ENCODE measurements around the gene EPHB2. TPM values are rescaled to one million over a fixed set of nuclear protein-coding genes. Genes with fewer than 3 reads are reported as not detected.

EPHB2 gene
- total RNA-seq, 2 experiments from 2014 or later = 0.08 TPM; not detected in 1

- no peak overlapping the region for H3K27ac Mint-ChIP-seq
- intact Hi-C loops (cut with DNase I, micrococcal nuclease) = no loop called here
Measured at GRCh38 chr1:22888320-22889075, 177.9 kb downstream of the EPHB2 start.

GRCh38 chr1:22889213-22889827, 178.7 kb downstream of the EPHB2 start:
- no peak for ATAC-seq (ENCODE audit: poor library complexity)
- Mint-ChIP-seq H3K4me1 (ENCODE audit: low read depth) (peaks cover 10% of the 10 kb centered on the region), H3K4me3 (no peak overlapping the region), H3K36me3 (ENCODE audit: low read depth) (no peaks in the 10 kb centered on the region), H3K27ac (no peak overlapping the region), H3K9me3 (no peaks in the 10 kb centered on the region), H3K27me3 (peaks cover 33% of the 10 kb centered on the region)
- H3K27me3 ChIP-seq (ENCODE audit: control insufficient read depth in 1 of 2, insufficient read depth in 2 of 2, low read length in 2 of 2) = peaks cover 0 to 6% of the 10 kb centered on the region in 2 experiments
- intact Hi-C loops (cut with DNase I, micrococcal nuclease) = no loop called here
- CTCF ChIA-PET = no interaction called here
- POLR2A ChIA-PET = no interaction called here
- peak in 2 of 14 experiments; percentile 10 for DNase-seq
- H3K27ac ChIP-seq (ENCODE audit: low read depth in 1 of 2, low read length in 2 of 2) = no peak overlapping the region
- H3K9me3 ChIP-seq (ENCODE audit: control insufficient read depth in 1 of 2, insufficient read depth in 1 of 2, low read length in 2 of 2) = no peaks in the 10 kb centered on the region
- H3K4me1 ChIP-seq (ENCODE audit: insufficient read depth, low read length) = peaks cover 12% of the 10 kb centered on the region
- TF ChIP-seq, protein P1, sequence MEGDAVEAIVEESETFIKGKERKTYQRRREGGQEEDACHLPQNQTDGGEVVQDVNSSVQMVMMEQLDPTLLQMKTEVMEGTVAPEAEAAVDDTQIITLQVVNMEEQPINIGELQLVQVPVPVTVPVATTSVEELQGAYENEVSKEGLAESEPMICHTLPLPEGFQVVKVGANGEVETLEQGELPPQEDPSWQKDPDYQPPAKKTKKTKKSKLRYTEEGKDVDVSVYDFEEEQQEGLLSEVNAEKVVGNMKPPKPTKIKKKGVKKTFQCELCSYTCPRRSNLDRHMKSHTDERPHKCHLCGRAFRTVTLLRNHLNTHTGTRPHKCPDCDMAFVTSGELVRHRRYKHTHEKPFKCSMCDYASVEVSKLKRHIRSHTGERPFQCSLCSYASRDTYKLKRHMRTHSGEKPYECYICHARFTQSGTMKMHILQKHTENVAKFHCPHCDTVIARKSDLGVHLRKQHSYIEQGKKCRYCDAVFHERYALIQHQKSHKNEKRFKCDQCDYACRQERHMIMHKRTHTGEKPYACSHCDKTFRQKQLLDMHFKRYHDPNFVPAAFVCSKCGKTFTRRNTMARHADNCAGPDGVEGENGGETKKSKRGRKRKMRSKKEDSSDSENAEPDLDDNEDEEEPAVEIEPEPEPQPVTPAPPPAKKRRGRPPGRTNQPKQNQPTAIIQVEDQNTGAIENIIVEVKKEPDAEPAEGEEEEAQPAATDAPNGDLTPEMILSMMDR (IDR thresholded peaks at IDR 0.05) = peak; percentile 28
- H3K4me3 ChIP-seq (ENCODE audit: low read length) = no peak overlapping the region
- H3K36me3 ChIP-seq (ENCODE audit: insufficient read depth, low read length) = no peaks in the 10 kb centered on the region

More at GRCh38 chr1:22888320-22889075, 177.9 kb downstream of the EPHB2 start:
- no peaks in the 10 kb centered on the region for H3K36me3 Mint-ChIP-seq (ENCODE audit: low read depth)
- ChIA-PET POLR2A (no interaction called here), CTCF (no interaction called here)
- H3K27ac ChIP-seq (ENCODE audit: low read depth in 1 of 2, low read length in 2 of 2) = no peak overlapping the region
- no peaks in the 10 kb centered on the region for H3K9me3 Mint-ChIP-seq
- H3K4me1 ChIP-seq (ENCODE audit: insufficient read depth, low read length) = peaks cover 12% of the 10 kb centered on the region
- H3K36me3 ChIP-seq (ENCODE audit: insufficient read depth, low read length) = no peaks in the 10 kb centered on the region
- TF ChIP-seq, protein P1 (IDR thresholded peaks at IDR 0.05) = no peak
- ATAC-seq (ENCODE audit: poor library complexity) (no peak), DNase-seq (no peak)
- H3K4me3 ChIP-seq (ENCODE audit: low read length) = no peak overlapping the region
- peaks cover 33% of the 10 kb centered on the region for H3K27me3 Mint-ChIP-seq
- peaks cover 0 to 6% of the 10 kb centered on the region in 2 experiments for H3K27me3 ChIP-seq (ENCODE audit: control insufficient read depth in 1 of 2, insufficient read depth in 2 of 2, low read length in 2 of 2)
- peaks cover 10% of the 10 kb centered on the region for H3K4me1 Mint-ChIP-seq (ENCODE audit: low read depth)
- no peak overlapping the region for H3K4me3 Mint-ChIP-seq
- no peaks in the 10 kb centered on the region for H3K9me3 ChIP-seq (ENCODE audit: control insufficient read depth in 1 of 2, insufficient read depth in 1 of 2, low read length in 2 of 2)

DNA sequence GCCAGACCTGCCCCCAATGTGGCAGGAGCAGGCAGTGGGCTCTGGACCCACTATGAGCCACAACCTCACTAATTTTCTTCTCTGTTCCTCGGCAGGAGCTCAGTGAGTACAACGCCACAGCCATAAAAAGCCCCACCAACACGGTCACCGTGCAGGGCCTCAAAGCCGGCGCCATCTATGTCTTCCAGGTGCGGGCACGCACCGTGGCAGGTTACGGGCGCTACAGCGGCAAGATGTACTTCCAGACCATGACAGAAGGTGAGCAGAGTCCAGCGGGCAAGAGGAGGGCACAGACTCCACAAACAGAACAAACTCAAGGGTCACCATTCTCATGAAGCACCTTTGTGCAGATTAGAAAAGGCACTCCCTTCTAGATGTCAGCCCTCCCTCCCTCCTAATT, 182.2 kb downstream of the EPHB2 start:
- Histone ChIP-seq H3K4me1 (ENCODE audit: insufficient read depth, low read length) (no peaks in the 10 kb centered on the region), H3K27me3 (ENCODE audit: control insufficient read depth in 1 of 2, insufficient read depth in 2 of 2, low read length in 2 of 2) (peaks cover 2 to 6% of the 10 kb centered on the region in 2 experiments), H3K4me3 (ENCODE audit: low read length) (no peak overlapping the region), H3K9me3 (ENCODE audit: control insufficient read depth in 1 of 2, insufficient read depth in 1 of 2, low read length in 2 of 2) (no peaks in the 10 kb centered on the region), H3K27ac (ENCODE audit: low read depth in 1 of 2, low read length in 2 of 2) (no peak overlapping the region), H3K36me3 (ENCODE audit: insufficient read depth, low read length) (no peaks in the 10 kb centered on the region)
- H3K4me3 Mint-ChIP-seq = no peak overlapping the region
- no peaks in the 10 kb centered on the region for H3K4me1 Mint-ChIP-seq (ENCODE audit: low read depth)
- H3K27ac Mint-ChIP-seq = no peak overlapping the region
- DNase-seq (no peak), ATAC-seq (ENCODE audit: poor library complexity) (no peak)
- no peaks in the 10 kb centered on the region for H3K9me3 Mint-ChIP-seq
- ChIA-PET POLR2A (no interaction called here), CTCF (no interaction called here)
- H3K27me3 Mint-ChIP-seq = peaks cover 44% of the 10 kb centered on the region
- TF ChIP-seq, protein P1 (IDR thresholded peaks at IDR 0.05) = no peak
- H3K36me3 Mint-ChIP-seq (ENCODE audit: low read depth) = no peaks in the 10 kb centered on the region
- intact Hi-C loops (cut with DNase I, micrococcal nuclease) = no loop called here
